GM19463 (cell line): ENCODE data around the gene GAK.

Experiments
- ATAC-seq: cut with Tn5 transposase; IDR thresholded peaks from one replicate; pipeline ENCODE4 v1.9.1; 2021; ENCODE audit warnings: mild to moderate bottlenecking, moderate library complexity; ENCODE audit not compliant: unreplicated experiment

The GAK gene

DNA sequence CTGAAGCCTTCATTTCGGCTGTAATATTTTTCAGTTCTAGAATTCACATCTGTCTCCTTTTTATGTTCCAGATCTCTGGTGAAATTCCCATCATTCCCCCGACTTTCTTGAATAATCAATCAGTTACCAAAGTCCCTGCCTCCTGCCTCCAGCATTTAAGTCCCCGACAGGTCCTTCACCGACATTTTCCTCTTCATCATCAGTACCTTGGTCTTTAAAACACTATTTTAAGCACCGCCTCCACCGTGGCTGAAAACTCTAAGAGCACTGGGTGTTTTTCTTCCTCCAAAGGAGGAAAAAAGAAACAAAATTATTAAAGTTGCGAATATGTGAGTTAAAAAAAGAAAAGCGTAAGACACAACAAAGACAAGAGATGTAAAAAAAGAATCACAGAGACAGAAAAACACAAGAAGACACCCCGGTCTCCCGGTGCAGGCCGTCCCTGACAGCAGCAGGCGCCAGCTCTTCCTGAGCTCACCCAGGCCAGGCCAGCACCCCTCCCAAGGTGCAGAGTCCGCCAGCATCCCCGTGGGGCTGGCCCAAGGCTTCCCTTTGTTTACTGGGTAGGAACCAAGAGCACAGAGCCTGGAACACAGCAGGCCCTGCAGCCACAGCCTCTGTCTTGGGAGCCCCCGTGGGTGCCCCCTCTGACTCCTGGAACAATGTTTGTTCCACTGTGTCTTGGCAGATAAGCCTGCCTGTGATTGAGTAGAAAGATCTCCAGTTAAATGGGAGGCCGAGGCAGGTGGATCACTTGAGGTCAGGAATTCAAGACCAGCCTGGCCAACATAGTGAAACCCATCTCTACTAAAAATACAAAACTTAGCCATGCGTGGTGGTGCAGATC, 56.9 kb downstream of the GAK start:
- no peak for ATAC-seq

- no peak for ATAC-seq
Observed at GRCh38 chr4:874056-874455, 58.1 kb downstream of the GAK start.

GRCh38 chr4:872241-872981, 59.7 kb downstream of the GAK start:
- no peak for ATAC-seq

- ATAC-seq = no peak
Observed at GRCh38 chr4:871484-871883, 60.6 kb downstream of the GAK start.

GRCh38 chr4:870951-871350, 61.2 kb downstream of the GAK start:
- ATAC-seq = no peak

GRCh38 chr4:869776-870175, 62.3 kb downstream of the GAK start:
- ATAC-seq = no peak

DNA sequence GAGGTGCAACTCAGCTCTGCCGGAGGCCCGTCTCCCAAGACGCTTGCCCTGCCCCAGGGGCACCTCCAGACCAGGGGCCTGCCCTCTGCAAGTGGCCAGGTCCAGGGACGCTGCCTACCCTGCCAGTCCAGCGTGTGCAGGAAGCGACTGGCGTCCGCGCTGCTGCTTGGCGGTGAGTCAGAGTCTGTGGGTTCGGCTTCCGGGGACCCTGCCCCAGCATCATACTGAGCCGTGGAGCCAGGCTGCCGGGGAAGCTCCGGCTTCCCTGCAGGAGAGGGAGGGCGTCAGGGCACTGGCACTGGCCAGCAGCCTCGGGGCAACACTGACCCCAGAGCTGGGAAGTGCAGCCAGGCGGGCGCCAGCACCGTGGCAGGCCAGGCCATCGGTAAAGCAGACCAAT, 63.7 kb downstream of the GAK start:
- ATAC-seq = no peak

DNA sequence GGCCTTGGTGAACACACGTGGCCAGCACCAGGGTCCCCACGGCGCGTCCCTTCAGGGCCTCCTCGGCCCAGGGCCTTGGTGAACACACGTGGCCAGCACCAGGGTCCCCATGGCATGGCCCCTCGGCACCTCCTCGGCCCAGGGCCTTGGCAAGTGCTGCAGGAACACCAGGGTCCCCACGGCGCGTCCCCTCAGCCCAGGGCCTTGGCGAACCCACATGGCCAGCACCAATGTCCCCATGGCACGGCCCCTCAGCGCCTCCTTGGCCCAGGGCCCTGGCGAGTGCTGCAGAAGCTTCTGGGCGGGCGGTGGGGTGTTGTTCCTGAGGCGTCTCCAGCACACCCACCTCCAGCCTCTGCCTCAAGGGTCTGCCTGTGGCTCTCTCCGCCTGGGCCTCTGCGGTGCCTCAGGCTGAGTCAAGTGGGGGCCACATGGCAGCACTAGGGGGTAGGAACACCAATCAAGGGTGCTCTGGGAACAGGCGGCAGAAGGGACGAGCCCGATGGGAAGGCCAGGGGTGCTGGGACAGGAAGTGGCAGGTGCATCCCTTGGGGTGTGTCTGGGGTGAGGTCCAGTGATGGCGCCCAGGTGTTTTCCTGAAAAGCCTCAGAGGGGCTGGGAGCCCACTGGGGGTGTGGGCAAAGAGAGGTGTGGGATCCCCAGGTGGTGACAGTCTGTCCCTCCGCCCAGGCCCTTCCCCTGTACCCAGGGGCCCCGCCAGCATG, 64.4 kb downstream of the GAK start:
- no peak for ATAC-seq

DNA sequence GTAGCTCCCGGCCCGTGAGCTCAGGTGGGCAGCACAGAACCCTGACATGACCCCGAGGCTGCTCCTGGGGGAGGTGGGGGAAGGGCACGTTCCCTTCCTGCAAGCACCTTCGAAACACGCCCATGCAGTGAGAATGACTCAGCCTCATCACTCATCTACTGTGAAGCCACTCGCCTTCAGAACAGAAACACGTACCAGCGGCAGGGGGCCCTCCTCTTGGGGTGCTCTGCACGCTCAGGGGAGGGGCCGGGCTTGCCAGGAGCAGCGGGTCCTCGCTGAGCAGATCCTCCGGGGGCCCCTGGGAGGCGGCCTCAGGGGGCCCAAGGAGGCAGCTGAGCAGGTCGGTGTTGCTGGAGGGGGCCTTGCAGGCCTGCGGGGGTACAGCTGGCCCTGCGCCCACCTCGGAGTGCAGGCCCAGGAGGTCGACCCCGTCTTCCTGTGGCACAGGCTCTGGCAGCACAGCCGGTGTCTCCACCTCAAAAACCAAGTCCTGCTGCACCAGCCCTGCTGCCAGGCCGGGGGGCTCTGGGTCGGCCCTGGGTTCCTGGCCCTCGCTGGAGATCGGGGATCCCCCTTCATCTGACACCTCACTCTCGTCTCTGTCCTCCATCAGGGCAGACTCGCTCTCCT, 65.2 kb downstream of the GAK start:
- ATAC-seq = no peak

DNA sequence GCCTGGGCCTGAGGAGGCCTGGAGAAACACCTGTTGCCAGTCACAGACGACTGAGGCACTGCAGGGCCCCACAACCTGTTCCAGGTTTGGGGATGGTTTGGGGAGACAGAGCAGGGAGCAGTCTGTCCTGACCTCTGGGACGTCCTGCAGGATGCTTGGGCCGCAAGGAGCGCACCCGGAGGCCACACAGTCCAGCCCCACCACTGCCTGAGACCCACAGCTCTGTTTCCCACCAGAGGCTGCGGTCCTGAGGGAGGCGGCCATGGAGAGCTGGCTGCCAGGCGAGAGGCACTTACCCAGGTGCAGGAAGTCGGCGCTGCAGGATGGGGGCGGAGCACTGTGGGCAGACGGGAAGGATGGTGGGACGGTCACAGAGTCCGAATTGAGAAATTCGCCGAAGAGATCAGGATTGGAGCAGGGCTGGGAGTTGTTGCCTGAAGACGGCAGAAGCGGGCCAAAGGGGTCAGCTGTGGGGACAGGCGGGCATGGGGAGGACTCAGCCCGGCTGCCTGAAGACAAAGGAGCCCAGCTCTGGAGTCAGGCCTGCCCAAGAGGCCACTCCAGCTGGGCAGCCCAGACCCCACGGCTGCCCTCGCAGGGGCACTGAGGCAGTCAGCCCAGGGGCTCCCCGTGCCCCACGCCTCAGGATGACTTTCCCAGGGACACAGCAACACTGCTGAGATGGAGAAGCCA, 65.9 kb downstream of the GAK start:
- no peak for ATAC-seq

- ATAC-seq = no peak
Observed at GRCh38 chr4:865572-865971, 66.5 kb downstream of the GAK start.

- ATAC-seq = no peak
Observed at GRCh38 chr4:865121-865465, 67.0 kb downstream of the GAK start.

DNA sequence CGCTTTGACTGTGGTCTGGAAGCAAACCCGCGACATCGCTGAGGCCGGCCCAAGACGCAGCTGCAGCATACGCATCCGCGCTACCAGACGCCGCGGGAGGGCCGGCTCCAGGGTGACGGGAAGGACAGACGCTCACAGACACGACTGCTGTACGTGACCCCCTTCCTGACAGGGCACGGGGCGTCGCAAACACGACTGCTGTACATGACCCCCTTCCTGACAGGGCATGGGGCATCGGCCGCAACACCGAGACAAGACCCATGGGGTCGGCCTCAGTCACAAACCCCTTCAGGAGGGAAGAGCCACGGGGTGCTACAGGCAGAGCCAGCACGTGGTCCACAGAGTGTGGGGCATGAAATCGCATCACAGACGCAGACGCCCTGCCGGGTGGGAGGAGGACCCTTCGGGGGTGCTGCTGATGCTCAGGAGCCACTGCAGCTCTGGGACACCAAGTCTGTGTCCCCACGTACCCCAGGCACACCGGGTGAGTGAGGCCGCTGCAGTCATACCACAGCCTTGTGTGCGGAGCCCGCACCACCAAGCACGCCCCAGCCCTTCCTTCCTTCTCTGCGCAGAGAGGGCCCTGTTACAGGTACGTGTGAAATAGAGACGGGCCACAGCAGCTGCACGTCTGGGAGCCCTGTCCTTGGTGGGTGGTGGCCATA, 67.5 kb downstream of the GAK start:
- no peak for ATAC-seq

DNA sequence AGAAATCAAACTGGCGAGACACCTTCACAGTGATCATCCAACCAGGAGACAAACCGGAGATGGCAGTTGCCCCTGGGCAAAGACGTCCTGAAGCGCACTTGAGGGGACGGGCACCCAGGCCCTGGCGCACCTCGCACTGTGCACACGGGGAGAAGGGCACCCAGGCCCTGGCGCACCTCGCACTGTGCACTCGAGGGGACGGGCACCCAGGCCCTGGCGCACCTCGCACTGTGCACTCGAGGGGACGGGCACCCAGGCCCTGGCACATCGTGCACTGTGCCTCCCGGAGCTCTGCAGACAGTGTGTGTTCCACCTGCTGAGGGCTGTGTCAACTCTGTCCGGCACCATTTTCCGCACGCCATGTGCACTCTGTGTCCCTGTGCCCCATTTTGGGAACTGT, 71.6 kb downstream of the GAK start:
- ATAC-seq = no peak

- ATAC-seq = no peak
Observed at GRCh38 chr4:859496-859895, 72.6 kb downstream of the GAK start.

DNA sequence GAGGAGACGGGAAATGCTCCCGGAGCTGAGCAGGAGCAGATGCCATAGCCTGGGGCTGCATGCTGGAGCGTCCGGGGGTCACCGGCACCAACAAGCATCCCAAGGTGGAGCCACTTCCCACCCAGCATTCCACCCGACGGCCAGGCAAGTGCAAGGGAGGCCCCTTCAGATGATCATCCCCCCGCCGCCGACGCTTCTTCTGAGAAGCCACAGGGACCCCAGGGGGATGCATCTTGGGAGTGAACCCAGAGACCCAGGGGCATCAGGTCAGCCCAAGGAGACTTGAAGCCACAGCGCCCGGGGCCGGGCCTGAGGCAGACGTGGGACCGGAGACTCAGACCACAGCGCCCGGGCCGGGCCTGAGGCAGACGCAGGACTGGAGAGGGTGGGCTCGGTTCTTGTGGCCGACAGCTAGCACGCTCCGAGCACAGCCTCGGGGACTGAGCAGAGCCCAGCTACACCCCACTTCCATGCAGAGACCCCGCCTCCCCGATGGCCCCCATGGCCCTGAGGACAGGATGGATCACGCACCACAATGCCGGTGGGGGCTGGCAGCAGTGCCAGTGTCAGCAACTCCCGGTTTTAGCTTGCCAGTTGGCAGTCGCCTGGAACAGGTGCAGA, 73.2 kb downstream of the GAK start:
- no peak for ATAC-seq

- no peak for ATAC-seq
Observed at GRCh38 chr4:858041-858481, 74.1 kb downstream of the GAK start.

DNA sequence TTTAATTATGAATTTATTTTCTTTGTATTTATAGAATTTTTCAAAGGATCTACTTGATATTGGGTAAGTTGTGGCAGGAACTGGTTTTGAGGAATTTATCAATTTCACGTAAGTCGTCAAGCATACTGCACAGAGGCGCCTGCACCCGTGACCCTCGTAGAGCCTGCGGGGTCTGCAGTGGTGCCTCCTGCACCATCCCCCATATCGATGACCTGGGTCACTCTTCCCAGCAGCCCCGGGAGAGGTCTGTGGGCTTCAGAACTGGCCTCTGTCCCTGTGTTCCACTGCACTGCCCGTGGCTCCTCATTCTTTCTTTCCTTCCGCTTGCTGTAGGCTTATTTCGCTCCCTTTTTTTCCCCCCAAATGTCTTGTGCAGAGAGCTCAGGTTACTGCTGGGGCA, 74.7 kb downstream of the GAK start:
- ATAC-seq = no peak

DNA sequence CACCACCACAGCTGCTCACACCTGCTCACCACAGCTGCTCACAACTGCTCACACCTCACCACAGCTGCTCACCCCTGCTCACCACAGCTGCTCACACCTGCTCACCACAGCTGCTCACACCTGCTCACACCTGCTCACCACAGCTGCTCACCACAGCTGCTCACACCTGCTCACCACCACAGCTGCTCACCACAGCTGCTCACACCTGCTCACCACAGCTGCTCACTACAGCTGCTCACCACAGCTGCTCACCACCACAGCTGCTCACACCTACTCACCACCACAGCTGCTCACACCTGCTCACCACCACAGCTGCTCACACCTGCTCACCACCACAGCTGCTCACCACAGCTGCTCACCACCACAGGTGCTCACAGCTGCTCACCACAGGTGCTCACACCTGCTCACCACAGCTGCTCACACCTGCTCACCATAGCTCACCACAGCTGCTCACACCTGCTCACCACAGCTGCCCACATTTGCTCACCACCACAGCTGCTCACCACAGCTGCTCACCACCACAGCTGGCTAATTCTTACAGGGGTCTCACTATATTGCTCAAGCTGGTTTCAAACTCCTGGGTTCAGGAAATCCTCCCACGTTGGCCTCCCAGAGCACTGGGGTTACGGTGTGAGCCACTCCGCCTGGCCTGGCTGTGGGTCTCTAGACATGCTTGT, 75.8 kb downstream of the GAK start:
- ATAC-seq = no peak
